H1 (cell line): Measurements from ENCODE around the gene ARRB1.

Source experiments
- JUN ChIP-seq: IDR thresholded peaks from 2 replicates; pipeline ENCODE4 v1.6.1; 2011; ENCODE audit warnings: low read depth, mild to moderate bottlenecking, improper control_type of control experiment, low read length
- TF ChIP-seq, protein P1 (sequence below), 3 experiments: IDR thresholded peaks; 1 replicate in 2 of 3; 2 replicates in 1 of 3; pipeline versions ENCODE4 v1.5.1 to v1.6.1; 2011; ENCODE audit warnings: low read length in 3 of 3, mild to moderate bottlenecking in 3 of 3, inconsistent platforms in 2 of 3, low read depth in 1 of 3, moderate library complexity in 1 of 3; ENCODE audit not compliant: insufficient read depth in 1 of 3; ENCODE audit errors: control extremely low read depth in 1 of 3

DNA sequence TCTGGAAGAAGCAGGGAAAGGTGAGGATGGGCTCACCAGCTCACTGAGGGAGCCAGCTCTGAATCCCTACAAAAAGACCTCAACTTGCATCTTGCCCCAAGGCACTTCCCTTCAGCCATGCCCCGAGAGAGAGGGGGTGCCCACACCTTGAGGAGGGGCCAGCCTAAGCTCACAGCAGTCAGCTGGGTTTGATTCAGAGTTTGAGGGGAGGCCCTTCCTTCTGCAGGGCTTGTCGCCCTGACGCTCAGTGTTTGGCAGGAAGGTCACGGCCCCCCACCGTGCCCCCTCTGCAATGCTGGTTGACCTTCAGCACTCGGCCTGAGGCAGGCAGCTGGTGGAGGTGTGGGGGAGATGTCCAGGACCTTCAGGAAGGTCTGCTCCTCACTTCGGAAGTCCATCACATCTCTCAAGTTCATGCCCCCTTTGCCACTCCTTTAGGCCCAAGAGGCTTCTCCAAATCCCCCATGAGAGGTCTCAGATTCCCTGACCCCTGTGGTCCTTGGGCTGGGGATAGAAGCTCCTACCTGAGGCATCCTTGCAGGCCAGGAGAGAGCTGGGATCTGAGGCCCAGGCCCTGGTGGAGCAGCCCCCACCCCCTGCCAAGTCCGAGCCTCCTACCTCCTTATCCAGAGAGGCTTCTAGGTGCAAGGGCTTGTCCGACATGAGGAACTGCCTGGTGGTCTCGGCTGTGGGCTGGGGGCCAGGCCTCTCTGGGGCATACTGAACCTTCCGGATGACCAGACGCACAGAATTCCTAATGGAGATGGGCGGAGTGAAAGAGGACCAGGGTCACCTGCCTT is 73.3 kb downstream of the ARRB1 start:
- TF ChIP-seq JUN: no peak
- TF ChIP-seq, protein P1, sequence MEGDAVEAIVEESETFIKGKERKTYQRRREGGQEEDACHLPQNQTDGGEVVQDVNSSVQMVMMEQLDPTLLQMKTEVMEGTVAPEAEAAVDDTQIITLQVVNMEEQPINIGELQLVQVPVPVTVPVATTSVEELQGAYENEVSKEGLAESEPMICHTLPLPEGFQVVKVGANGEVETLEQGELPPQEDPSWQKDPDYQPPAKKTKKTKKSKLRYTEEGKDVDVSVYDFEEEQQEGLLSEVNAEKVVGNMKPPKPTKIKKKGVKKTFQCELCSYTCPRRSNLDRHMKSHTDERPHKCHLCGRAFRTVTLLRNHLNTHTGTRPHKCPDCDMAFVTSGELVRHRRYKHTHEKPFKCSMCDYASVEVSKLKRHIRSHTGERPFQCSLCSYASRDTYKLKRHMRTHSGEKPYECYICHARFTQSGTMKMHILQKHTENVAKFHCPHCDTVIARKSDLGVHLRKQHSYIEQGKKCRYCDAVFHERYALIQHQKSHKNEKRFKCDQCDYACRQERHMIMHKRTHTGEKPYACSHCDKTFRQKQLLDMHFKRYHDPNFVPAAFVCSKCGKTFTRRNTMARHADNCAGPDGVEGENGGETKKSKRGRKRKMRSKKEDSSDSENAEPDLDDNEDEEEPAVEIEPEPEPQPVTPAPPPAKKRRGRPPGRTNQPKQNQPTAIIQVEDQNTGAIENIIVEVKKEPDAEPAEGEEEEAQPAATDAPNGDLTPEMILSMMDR (IDR thresholded peaks at IDR 0.05; ENCODE audit: control extremely low read depth in 1 of 3, insufficient read depth in 1 of 3, low read depth in 1 of 3, low read length in 3 of 3): no peak
